Neural progenitor cell (in vitro differentiated cells): Measurements from ENCODE around the gene KLHL12. TPM values are rescaled to one million over a fixed set of nuclear protein-coding genes. Genes with fewer than 3 reads are reported as not detected.
A peak's percentile ranks its signal among the peaks of the same experiment; 100 is the strongest.

Experiments used
- DNase-seq: peaks from one replicate; pipeline ENCODE4 v3.0.0-alpha.2; 2016; ENCODE audit warnings: low spot score
- H2AFZ ChIP-seq: fragments of 200-600 bp; sonication (generic); replicated peaks from 2 replicates; pipeline ENCODE4 v1.6.1; 2016; ENCODE audit warnings: antibody characterized with exemption
- H3F3A ChIP-seq: fragments of 200-600 bp; sonication (generic); 2 replicates; pipeline ENCODE4 v1.6.1; 2016; ENCODE audit warnings: antibody characterized with exemption, low read depth
- H3K27ac ChIP-seq: fragments of 200-600 bp; sonication (generic); 2 replicates; pipeline ENCODE4 v1.5.1; 2016; ENCODE audit warnings: mild to moderate bottlenecking
- H3K27me3 ChIP-seq: fragments of 200-600 bp; sonication (generic); 2 replicates; pipeline ENCODE4 v1.6.1; 2016; ENCODE audit warnings: mild to moderate bottlenecking, moderate library complexity
- H3K36me3 ChIP-seq: fragments of 200-600 bp; sonication (generic); 2 replicates; pipeline ENCODE4 v1.5.1; 2016
- H3K4me1 ChIP-seq: fragments of 200-600 bp; sonication (generic); 2 replicates; pipeline ENCODE4 v1.6.1; 2016; ENCODE audit warnings: mixed run types
- H3K4me2 ChIP-seq: fragments of 200-600 bp; sonication (generic); 2 replicates; pipeline ENCODE4 v1.6.1; 2016
- H3K4me3 ChIP-seq: fragments of 200-600 bp; sonication (generic); 2 replicates; pipeline ENCODE4 v1.5.1; 2016
- H3K79me2 ChIP-seq: fragments of 200-600 bp; sonication (generic); 2 replicates; pipeline ENCODE4 v1.6.1; 2016; ENCODE audit warnings: low read depth
- H3K9ac ChIP-seq: fragments of 200-600 bp; sonication (generic); 2 replicates; pipeline ENCODE4 v1.6.1; 2016
- H3K9me3 ChIP-seq: fragments of 200-600 bp; sonication (generic); 2 replicates; pipeline ENCODE4 v1.5.1; 2016; ENCODE audit warnings: low read depth
- H4K20me1 ChIP-seq: fragments of 200-600 bp; sonication (generic); 2 replicates; pipeline ENCODE4 v1.6.1; 2016; ENCODE audit warnings: low read depth
- H3K27ac Mint-ChIP-seq: 3 replicates; pipeline ENCODE4 v1.8.0; 2021; ENCODE audit warnings: mixed read lengths
- H3K27me3 Mint-ChIP-seq: 2 replicates; pipeline ENCODE4 v1.8.0; 2022; ENCODE audit warnings: low read depth, mild to moderate bottlenecking, inconsistent platforms, moderate library complexity, mixed read lengths; ENCODE audit not compliant: insufficient read depth
- H3K36me3 Mint-ChIP-seq: 3 replicates; pipeline ENCODE4 v1.8.0; 2021; ENCODE audit warnings: mixed read lengths
- H3K4me1 Mint-ChIP-seq: 3 replicates; pipeline ENCODE4 v1.8.0; 2021; ENCODE audit warnings: mixed read lengths
- H3K4me3 Mint-ChIP-seq: 3 replicates; pipeline ENCODE4 v1.8.0; 2021; ENCODE audit warnings: mild to moderate bottlenecking, moderate library complexity, mixed read lengths
- H3K9me3 Mint-ChIP-seq: 3 replicates; pipeline ENCODE4 v1.8.0; 2020; ENCODE audit warnings: mixed read lengths
- CTCF ChIP-seq: fragments of 200-600 bp; sonication (generic); IDR thresholded peaks from 2 replicates; pipeline ENCODE4 v1.5.1; 2017; ENCODE audit warnings: antibody characterized with exemption, mild to moderate bottlenecking
- EZH2 ChIP-seq: fragments of 200-600 bp; sonication (generic); IDR thresholded peaks from 2 replicates; pipeline ENCODE4 v1.6.1; 2017; ENCODE audit warnings: antibody characterized with exemption, mild to moderate bottlenecking, moderate library complexity
- EZH2phosphoT487 ChIP-seq: fragments of 200-600 bp; sonication (generic); IDR thresholded peaks from 2 replicates; pipeline ENCODE4 v1.6.1; 2017; ENCODE audit warnings: antibody characterized with exemption
- total RNA-seq: library from RNA; depleted of rRNA; stranded (reverse); fragments of >200 nt; gene quantifications from 2 replicates; pipeline ENCODE4 v1.2.3, GENCODE V29; 2015; ENCODE audit warnings: low replicate concordance

KLHL12 gene
- total RNA-seq, result 42.7 and 51.4 TPM in 2 replicates

GRCh38 chr1:202926581-202927491, at the start of gene KLHL12:
TSS of gene KLHL12 (minus strand) at chr1:202927234. CDS start at chr1:202925162, 2,072 bp downstream.
- TF ChIP-seq EZH2phosphoT487 (no peak), CTCF (peak; percentile 61), EZH2 (no peak)
- H3K4me1 Mint-ChIP-seq, result peaks cover 10% of the 10 kb centered on the region
- peak within 1 kb of the TSS; percentile 92 for H3K4me3 Mint-ChIP-seq
- Histone ChIP-seq H3K4me2 (peak within 1 kb of the TSS; percentile 89), H3K4me3 (peak within 1 kb of the TSS; percentile 83), H4K20me1 (no peaks in the 10 kb centered on the region), H3K36me3 (peaks cover 9% of the 10 kb centered on the region), H3K4me1 (peaks cover 4% of the 10 kb centered on the region), H2AFZ (peak within 1 kb of the TSS; percentile 91), H3K9me3 (no peaks in the 10 kb centered on the region), H3K27me3 (no peaks in the 10 kb centered on the region), H3K27ac (peak within 1 kb of the TSS; percentile 85), H3K79me2 (peaks cover 43% of the 10 kb centered on the region), H3K9ac (peak within 1 kb of the TSS; percentile 78), H3F3A (peaks cover 17% of the 10 kb centered on the region)
- peaks cover 1% of the 10 kb centered on the region for H3K36me3 Mint-ChIP-seq
- H3K27me3 Mint-ChIP-seq, result no peaks in the 10 kb centered on the region
- DNase-seq, result peak; percentile 99
- H3K27ac Mint-ChIP-seq, result peak within 1 kb of the TSS; percentile 4
- H3K9me3 Mint-ChIP-seq, result no peaks in the 10 kb centered on the region

GRCh38 chr1:202976633-202977032, 49.6 kb upstream of the KLHL12 start:
- Mint-ChIP-seq H3K9me3 (no peaks in the 10 kb centered on the region), H3K4me3 (no peak overlapping the region), H3K4me1 (peaks cover 3% of the 10 kb centered on the region), H3K27me3 (peaks cover 13% of the 10 kb centered on the region), H3K36me3 (no peaks in the 10 kb centered on the region), H3K27ac (no peak overlapping the region)
- Histone ChIP-seq H3K9ac (no peak overlapping the region), H3K27ac (no peak overlapping the region), H3K27me3 (peaks cover 11% of the 10 kb centered on the region), H3K36me3 (no peaks in the 10 kb centered on the region), H4K20me1 (no peaks in the 10 kb centered on the region), H3K79me2 (no peaks in the 10 kb centered on the region), H3K4me3 (no peak overlapping the region), H3F3A (no peaks in the 10 kb centered on the region), H2AFZ (no peak overlapping the region), H3K4me2 (no peak overlapping the region), H3K9me3 (no peaks in the 10 kb centered on the region), H3K4me1 (no peaks in the 10 kb centered on the region)
- TF ChIP-seq EZH2phosphoT487 (no peak), CTCF (no peak), EZH2 (no peak)
- DNase-seq, result no peak

- Histone ChIP-seq H3K27ac (no peak overlapping the region), H3K36me3 (no peaks in the 10 kb centered on the region), H3K9ac (no peak overlapping the region), H3F3A (no peaks in the 10 kb centered on the region), H3K4me3 (no peak overlapping the region), H3K9me3 (no peaks in the 10 kb centered on the region), H3K27me3 (peaks cover 11% of the 10 kb centered on the region), H3K4me1 (no peaks in the 10 kb centered on the region), H3K4me2 (no peak overlapping the region), H2AFZ (no peak overlapping the region), H3K79me2 (no peaks in the 10 kb centered on the region), H4K20me1 (no peaks in the 10 kb centered on the region)
- no peaks in the 10 kb centered on the region for H3K9me3 Mint-ChIP-seq
- H3K27ac Mint-ChIP-seq, result no peak overlapping the region
- no peak for TF ChIP-seq EZH2
- peaks cover 18% of the 10 kb centered on the region for H3K27me3 Mint-ChIP-seq
- no peak for DNase-seq
- peaks cover 3% of the 10 kb centered on the region for H3K4me1 Mint-ChIP-seq
- H3K4me3 Mint-ChIP-seq, result no peak overlapping the region
- no peaks in the 10 kb centered on the region for H3K36me3 Mint-ChIP-seq
Measured at GRCh38 chr1:202974856-202975255, 47.8 kb upstream of the KLHL12 start.

GRCh38 chr1:202972046-202972445, 45.0 kb upstream of the KLHL12 start:
- Mint-ChIP-seq H3K27ac (no peak overlapping the region), H3K36me3 (no peaks in the 10 kb centered on the region), H3K4me1 (peaks cover 21% of the 10 kb centered on the region), H3K4me3 (no peak overlapping the region), H3K9me3 (no peaks in the 10 kb centered on the region), H3K27me3 (peaks cover 23% of the 10 kb centered on the region)
- TF ChIP-seq CTCF (no peak), EZH2 (no peak), EZH2phosphoT487 (no peak)
- Histone ChIP-seq H3K4me3 (no peak overlapping the region), H3F3A (peaks cover 18% of the 10 kb centered on the region), H3K4me1 (peaks cover 9% of the 10 kb centered on the region), H3K27ac (no peak overlapping the region), H2AFZ (no peak overlapping the region), H3K27me3 (peaks cover 23% of the 10 kb centered on the region), H3K9ac (no peak overlapping the region), H4K20me1 (no peaks in the 10 kb centered on the region), H3K4me2 (no peak overlapping the region), H3K36me3 (no peaks in the 10 kb centered on the region), H3K9me3 (no peaks in the 10 kb centered on the region), H3K79me2 (no peaks in the 10 kb centered on the region)
- no peak for DNase-seq
